ENCODE results near the gene MRNIP. TPM values are rescaled to one million over a fixed set of nuclear protein-coding genes. Genes with fewer than 3 reads are reported as not detected.
A peak's percentile ranks its signal among the peaks of the same experiment; 100 is the strongest.
"Not testable (repeated sequence)": the region's sequence is repeated elsewhere in the genome, so short reads cannot be mapped to it uniquely, and the experiment has no call there.

MRNIP gene
- total and polyA plus RNA-seq, 3 experiments from 2014 or later: 17.7 to 27.2 (median 23.9) TPM

GRCh38 chr5:179794171-179794570 is 64.4 kb downstream of the MRNIP start:
- peaks cover 28% of the 10 kb centered on the region for H3K4me1 ChIP-seq (ENCODE audit: insufficient read depth, low read length)
- Mint-ChIP-seq H3K9me3 (no peaks in the 10 kb centered on the region), H3K27me3 (no peaks in the 10 kb centered on the region), H3K36me3 (peaks cover 0 to 19% (median 0%) of the 10 kb centered on the region in 3 donors), H3K4me3 (peak overlapping the region; percentile 63 to 88 (median 76)), H3K27ac (peak overlapping the region; percentile 86 to 95 (median 90)), H3K4me1 (peaks cover 27 to 39% (median 28%) of the 10 kb centered on the region in 3 donors)
- peaks cover 9% of the 10 kb centered on the region for H3K36me3 ChIP-seq (ENCODE audit: insufficient read depth, low read length)
- DNase-seq: no peak
- no peaks in the 10 kb centered on the region for H3K27me3 ChIP-seq (ENCODE audit: insufficient read depth, low read length, poor library complexity, severe bottlenecking)
- no peaks in the 10 kb centered on the region for H3K9me3 ChIP-seq (ENCODE audit: low read length)
- ChIA-PET CTCF (interaction anchor here (0.9 to 5.9 kb wide), 4 partner anchors 8 to 64 kb away, joined by 3 to 61 read pairs (median 6); partner anchors contain the start of gene MAML1), POLR2A (interaction anchor here (0.6 to 1.9 kb wide), 8 partner anchors 12 to 171 kb away, joined by 3 to 7 read pairs (median 5); partner anchors contain the start of genes HNRNPH1, MAML1 and SQSTM1)
- peak overlapping the region; percentile 41 for H3K4me3 ChIP-seq (ENCODE audit: low read length)
- H3K27ac ChIP-seq (ENCODE audit: low read depth, low read length): no peak overlapping the region

GRCh38 chr5:179793468-179794139 is 65.0 kb downstream of the MRNIP start, which contains the start of gene LTC4S:
TSS of gene LTC4S (plus strand) at chr5:179793986. CDS start at chr5:179794081, 95 bp downstream.
- peaks cover 5% of the 10 kb centered on the region for H3K36me3 ChIP-seq (ENCODE audit: insufficient read depth, low read length)
- peak within 1 kb of the TSS; percentile 47 for H3K4me3 ChIP-seq (ENCODE audit: low read length)
- peak within 1 kb of the TSS; percentile 86 to 95 (median 90) for H3K27ac Mint-ChIP-seq
- no peaks in the 10 kb centered on the region for H3K27me3 Mint-ChIP-seq
- H3K27me3 ChIP-seq (ENCODE audit: insufficient read depth, low read length, poor library complexity, severe bottlenecking): no peaks in the 10 kb centered on the region
- H3K9me3 ChIP-seq (ENCODE audit: low read length): no peaks in the 10 kb centered on the region
- H3K9me3 Mint-ChIP-seq: no peaks in the 10 kb centered on the region
- ChIA-PET POLR2A (interaction anchor here (0.6 to 1.9 kb wide), 9 partner anchors 12 to 170 kb away, joined by 3 to 9 read pairs (median 5); partner anchors contain the start of genes HNRNPH1, MAML1 and SQSTM1), CTCF (interaction anchor here (0.9 to 5.9 kb wide), 4 partner anchors 8 to 63 kb away, joined by 3 to 61 read pairs (median 6); partner anchors contain the start of gene MAML1)
- H3K36me3 Mint-ChIP-seq: peaks cover 0 to 13% (median 0%) of the 10 kb centered on the region in 3 donors
- H3K4me1 ChIP-seq (ENCODE audit: insufficient read depth, low read length): peaks cover 28% of the 10 kb centered on the region
- peak within 1 kb of the TSS; percentile 63 to 88 (median 76) for H3K4me3 Mint-ChIP-seq
- H3K4me1 Mint-ChIP-seq: peaks cover 27 to 39% (median 28%) of the 10 kb centered on the region in 3 donors
- DNase-seq: peak; percentile 41 to 80 (median 53)
- no peak within 1 kb of the TSS for H3K27ac ChIP-seq (ENCODE audit: low read depth, low read length)

GRCh38 chr5:179792612-179793467 is 65.8 kb downstream of the MRNIP start:
- Histone ChIP-seq H3K4me3 (ENCODE audit: low read length) (no peak overlapping the region), H3K36me3 (ENCODE audit: insufficient read depth, low read length) (no peaks in the 10 kb centered on the region), H3K9me3 (ENCODE audit: low read length) (no peaks in the 10 kb centered on the region), H3K4me1 (ENCODE audit: insufficient read depth, low read length) (peaks cover 28% of the 10 kb centered on the region), H3K27ac (ENCODE audit: low read depth, low read length) (no peak overlapping the region), H3K27me3 (ENCODE audit: insufficient read depth, low read length, poor library complexity, severe bottlenecking) (no peaks in the 10 kb centered on the region)
- Mint-ChIP-seq H3K36me3 (peaks cover 0 to 8% (median 0%) of the 10 kb centered on the region in 3 donors), H3K4me1 (peaks cover 27 to 39% (median 28%) of the 10 kb centered on the region in 3 donors), H3K9me3 (no peaks in the 10 kb centered on the region), H3K4me3 (peak overlapping the region in 6 of 7 donors; percentile 63 to 80 (median 75)), H3K27me3 (no peaks in the 10 kb centered on the region), H3K27ac (peak overlapping the region; percentile 86 to 95 (median 90))
- DNase-seq: no peak
- ChIA-PET POLR2A (interaction anchor here (0.6 to 1.9 kb wide), 5 partner anchors 17 to 115 kb away, joined by 4 to 9 read pairs (median 5); partner anchors contain the start of gene SQSTM1), CTCF (interaction anchor here (0.9 to 5.9 kb wide), 7 partner anchors 9 to 116 kb away, joined by 3 to 61 read pairs (median 4); no protein-coding TSS in a partner anchor)

- no peaks in the 10 kb centered on the region for H3K9me3 ChIP-seq (ENCODE audit: low read length)
- no peak overlapping the region for H3K27ac ChIP-seq (ENCODE audit: low read depth, low read length)
- Mint-ChIP-seq H3K9me3 (no peaks in the 10 kb centered on the region), H3K4me3 (peak overlapping the region in 2 of 7 donors; percentile 70 to 73), H3K27ac (peak overlapping the region; percentile 29 to 86 (median 58)), H3K36me3 (peaks cover 0 to 3% (median 0%) of the 10 kb centered on the region in 3 donors), H3K27me3 (no peaks in the 10 kb centered on the region), H3K4me1 (peaks cover 27 to 39% (median 27%) of the 10 kb centered on the region in 3 donors)
- CTCF ChIA-PET: interaction anchor here (0.9 to 1.7 kb wide), 5 partner anchors 10 to 116 kb away, joined by 3 to 6 read pairs (median 4); no protein-coding TSS in a partner anchor
- DNase-seq: no peak
- POLR2A ChIA-PET: no interaction called here
- H3K4me3 ChIP-seq (ENCODE audit: low read length): no peak overlapping the region
- H3K4me1 ChIP-seq (ENCODE audit: insufficient read depth, low read length): peaks cover 28% of the 10 kb centered on the region
- H3K27me3 ChIP-seq (ENCODE audit: insufficient read depth, low read length, poor library complexity, severe bottlenecking): no peaks in the 10 kb centered on the region
- H3K36me3 ChIP-seq (ENCODE audit: insufficient read depth, low read length): no peaks in the 10 kb centered on the region
Measured at GRCh38 chr5:179791881-179792611, 66.6 kb downstream of the MRNIP start.

GRCh38 chr5:179789278-179789677 is 69.3 kb downstream of the MRNIP start:
- H3K9me3 Mint-ChIP-seq; H3K27me3 ChIP-seq (ENCODE audit: insufficient read depth, low read length, poor library complexity, severe bottlenecking); H3K36me3 ChIP-seq (ENCODE audit: insufficient read depth, low read length); DNase-seq; POLR2A ChIA-PET; H3K36me3 Mint-ChIP-seq; CTCF ChIA-PET; H3K4me3 Mint-ChIP-seq; H3K27me3 Mint-ChIP-seq; H3K27ac Mint-ChIP-seq; H3K4me3 ChIP-seq (ENCODE audit: low read length); H3K27ac ChIP-seq (ENCODE audit: low read depth, low read length); H3K9me3 ChIP-seq (ENCODE audit: low read length): not testable (repeated sequence)
- H3K4me1 ChIP-seq (ENCODE audit: insufficient read depth, low read length): peaks cover 11% of the 10 kb centered on the region
- H3K4me1 Mint-ChIP-seq: peaks cover 13 to 21% (median 16%) of the 10 kb centered on the region in 3 donors

GRCh38 chr5:179788193-179788854 is 70.3 kb downstream of the MRNIP start:
- no peak overlapping the region for H3K4me3 ChIP-seq (ENCODE audit: low read length)
- no peaks in the 10 kb centered on the region for H3K36me3 ChIP-seq (ENCODE audit: insufficient read depth, low read length)
- DNase-seq: no peak
- Mint-ChIP-seq H3K27ac (peak overlapping the region in 1 of 8 donors; percentile 17), H3K4me1 (peaks cover 3 to 12% (median 7%) of the 10 kb centered on the region in 3 donors), H3K27me3 (no peaks in the 10 kb centered on the region), H3K9me3 (no peaks in the 10 kb centered on the region), H3K36me3 (no peaks in the 10 kb centered on the region), H3K4me3 (no peak overlapping the region)
- CTCF ChIA-PET: interaction anchor here (0.8 kb wide), 1 partner anchor 13 kb away, joined by 3 read pairs; no protein-coding TSS in a partner anchor
- POLR2A ChIA-PET: no interaction called here
- no peak overlapping the region for H3K27ac ChIP-seq (ENCODE audit: low read depth, low read length)
- peaks cover 1% of the 10 kb centered on the region for H3K4me1 ChIP-seq (ENCODE audit: insufficient read depth, low read length)
- no peaks in the 10 kb centered on the region for H3K27me3 ChIP-seq (ENCODE audit: insufficient read depth, low read length, poor library complexity, severe bottlenecking)
- H3K9me3 ChIP-seq (ENCODE audit: low read length): no peaks in the 10 kb centered on the region

Data from CD8-positive, alpha-beta memory T cell (primary cell).